Hepatocyte (in vitro differentiated cells): ENCODE measurements around the gene MYH6. TPM values are rescaled to one million over a fixed set of nuclear protein-coding genes. Genes with fewer than 3 reads are reported as not detected.

Experiments used
- DNase-seq: peaks from one replicate; pipeline ENCODE4 v3.0.0-alpha.2; 2016; ENCODE audit warnings: low spot score
- H2AFZ ChIP-seq: fragments of 200-600 bp; sonication (generic); 2 replicates; pipeline ENCODE4 v1.6.0; 2016; ENCODE audit warnings: antibody characterized with exemption, mild to moderate bottlenecking
- H3K27ac ChIP-seq: fragments of 200-600 bp; sonication (generic); 2 replicates; pipeline ENCODE4 v1.5.1; 2016; ENCODE audit warnings: mild to moderate bottlenecking
- H3K27me3 ChIP-seq: fragments of 200-600 bp; sonication (generic); 2 replicates; pipeline ENCODE4 v1.6.1; 2016
- H3K36me3 ChIP-seq: fragments of 200-600 bp; sonication (generic); replicated peaks from 2 replicates; pipeline ENCODE4 v1.5.1; 2016; ENCODE audit warnings: low read depth; ENCODE audit not compliant: insufficient read depth
- H3K4me1 ChIP-seq: fragments of 200-600 bp; sonication (generic); 2 replicates; pipeline ENCODE4 v1.5.1; 2016; ENCODE audit warnings: mild to moderate bottlenecking, moderate library complexity; ENCODE audit not compliant: insufficient read depth
- H3K4me2 ChIP-seq: fragments of 200-600 bp; sonication (generic); 2 replicates; pipeline ENCODE4 v1.6.0; 2016
- H3K4me3 ChIP-seq: fragments of 200-600 bp; sonication (generic); 2 replicates; pipeline ENCODE4 v1.5.1; 2016; ENCODE audit warnings: mild to moderate bottlenecking
- H3K79me2 ChIP-seq: fragments of 200-600 bp; sonication (generic); 2 replicates; pipeline ENCODE4 v1.6.0; 2017; ENCODE audit warnings: mild to moderate bottlenecking
- H3K9me2 ChIP-seq: fragments of 200-600 bp; sonication (generic); replicated peaks from 2 replicates; pipeline ENCODE4 v1.6.0; 2017; ENCODE audit warnings: mild to moderate bottlenecking; ENCODE audit not compliant: insufficient read depth
- H3K9me3 ChIP-seq: fragments of 200-600 bp; sonication (generic); 2 replicates; pipeline ENCODE4 v1.5.1; 2016; ENCODE audit warnings: low read depth, mild to moderate bottlenecking
- H4K20me1 ChIP-seq: fragments of 200-600 bp; sonication (generic); 2 replicates; pipeline ENCODE4 v1.6.0; 2016; ENCODE audit warnings: mild to moderate bottlenecking; ENCODE audit not compliant: insufficient read depth, poor library complexity, severe bottlenecking
- CTCF ChIP-seq: fragments of 200-600 bp; sonication (generic); IDR thresholded peaks from 2 replicates; pipeline ENCODE4 v1.5.1; 2016; ENCODE audit warnings: antibody characterized with exemption, mild to moderate bottlenecking; ENCODE audit not compliant: poor library complexity
- EZH2 ChIP-seq: fragments of 200-600 bp; sonication (generic); IDR thresholded peaks from 2 replicates; pipeline ENCODE4 v1.6.1; 2016; ENCODE audit warnings: antibody characterized with exemption, mild to moderate bottlenecking, borderline replicate concordance
- EZH2phosphoT487 ChIP-seq: fragments of 200-600 bp; sonication (generic); IDR thresholded peaks from one replicate; pipeline ENCODE4 v1.6.1; 2018; ENCODE audit warnings: antibody characterized with exemption, mild to moderate bottlenecking, low read depth, moderate library complexity; ENCODE audit not compliant: unreplicated experiment, severe bottlenecking
- WGBS: methylation state at CpG from one replicate; pipeline ENCODE4 v1.1.6; 2016; ENCODE audit warnings: low lambda C conversion rate; ENCODE audit errors: missing lambda C conversion rate; 5-methylcytosine and 5-hydroxymethylcytosine counted together
- polyA plus RNA-seq: library from polyadenylated mRNA; unstranded; fragments of >200 nt; fragmentation: Nextera tagmentation; extraction: Ambion mirVana; gene quantifications from 2 replicates; pipeline ENCODE4 v1.2.1, GENCODE V29; 2016
- total RNA-seq: library from RNA; depleted of rRNA; stranded (reverse); fragments of >200 nt; gene quantifications from 2 replicates; pipeline ENCODE4 v1.2.3, GENCODE V29; 2014

The MYH6 gene
- total and polyA plus RNA-seq, 2 experiments from 2014 or later: 0.97 TPM; not detected in 1

GRCh38 chr14:23382731-23383440, 25.2 kb downstream of the MYH6 start:
- Histone ChIP-seq H3K79me2 (no peaks in the 10 kb centered on the region), H3K36me3 (no peaks in the 10 kb centered on the region), H3K27me3 (no peaks in the 10 kb centered on the region), H3K4me1 (no peaks in the 10 kb centered on the region), H3K4me3 (no peak overlapping the region), H4K20me1 (no peaks in the 10 kb centered on the region), H3K4me2 (no peak overlapping the region), H3K27ac (no peak overlapping the region), H3K9me2 (no peaks in the 10 kb centered on the region), H3K9me3 (no peaks in the 10 kb centered on the region), H2AFZ (no peak overlapping the region)
- no peak for DNase-seq
- WGBS: 85% methylated on average over 10 of the region's 10 CpGs
- TF ChIP-seq EZH2: no peak
- TF ChIP-seq CTCF: no peak
- no peak for TF ChIP-seq EZH2phosphoT487

DNA sequence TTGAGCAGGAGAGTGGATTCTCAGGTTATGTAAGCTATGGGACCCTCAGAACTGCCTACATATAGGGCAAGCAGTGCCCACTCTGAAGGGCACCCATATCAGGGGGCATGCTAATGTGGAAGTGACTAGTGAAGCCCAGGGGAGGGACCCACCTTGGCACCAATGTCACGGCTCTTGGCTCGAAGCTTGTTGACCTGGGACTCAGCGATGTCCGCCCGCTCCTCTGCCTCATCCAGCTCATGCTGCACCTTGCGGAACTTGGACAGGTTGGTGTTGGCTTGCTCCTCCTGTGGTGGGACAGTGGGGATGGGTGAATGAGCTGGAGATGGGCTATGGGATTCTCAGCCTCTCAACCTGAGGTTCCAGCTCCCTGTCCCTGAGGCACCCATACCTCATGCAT, 25.8 kb downstream of the MYH6 start:
- Histone ChIP-seq H3K79me2 (no peaks in the 10 kb centered on the region), H3K27me3 (no peaks in the 10 kb centered on the region), H3K9me2 (no peaks in the 10 kb centered on the region), H3K4me1 (no peaks in the 10 kb centered on the region), H2AFZ (no peak overlapping the region), H4K20me1 (no peaks in the 10 kb centered on the region), H3K4me2 (no peak overlapping the region), H3K4me3 (no peak overlapping the region), H3K27ac (no peak overlapping the region), H3K36me3 (no peaks in the 10 kb centered on the region), H3K9me3 (no peaks in the 10 kb centered on the region)
- no peak for DNase-seq
- TF ChIP-seq EZH2phosphoT487 (no peak), CTCF (no peak), EZH2 (no peak)
- 98% methylated on average over 6 of the region's 6 CpGs for WGBS

- H3K27ac ChIP-seq: no peak overlapping the region
- no peaks in the 10 kb centered on the region for H3K79me2 ChIP-seq
- no peak for DNase-seq
- no peaks in the 10 kb centered on the region for H3K4me1 ChIP-seq
- H4K20me1 ChIP-seq: no peaks in the 10 kb centered on the region
- TF ChIP-seq CTCF (no peak), EZH2phosphoT487 (no peak), EZH2 (no peak)
- no peak overlapping the region for H2AFZ ChIP-seq
- H3K27me3 ChIP-seq: no peaks in the 10 kb centered on the region
- H3K9me2 ChIP-seq: no peaks in the 10 kb centered on the region
- WGBS: 87% methylated on average over 3 of the region's 3 CpGs
- H3K4me3 ChIP-seq: no peak overlapping the region
- H3K9me3 ChIP-seq: no peaks in the 10 kb centered on the region
- H3K36me3 ChIP-seq: no peaks in the 10 kb centered on the region
- H3K4me2 ChIP-seq: no peak overlapping the region
Measured at GRCh38 chr14:23381871-23382270, 26.2 kb downstream of the MYH6 start.
